Measurements from ENCODE around the gene GIPC2. TPM values are rescaled to one million over a fixed set of nuclear protein-coding genes. Genes with fewer than 3 reads are reported as not detected.

GIPC2 gene
- total RNA-seq, 4 donors from 2014 or later, result 3.0 to 12.3 (median 6.4) TPM

- DNase-seq (ENCODE audit: low spot score in 2 of 2), result no peak
- TF ChIP-seq CTCF (IDR thresholded peaks at IDR 0.05) (no peak), POLR2A (IDR thresholded peaks at IDR 0.05) (no peak)
- WGBS, 2 donors, result 91 to 93% methylated on average over 4 of the region's 4 CpGs
- H3K4me3 ChIP-seq (ENCODE audit: low read depth, poor library complexity, severe bottlenecking), result no peak overlapping the region
- intact Hi-C loops (cut with DNase I; ENCODE audit: low total_unique reads), result no loop called here
Observed at GRCh38 chr1:78155121-78155520, 109.4 kb downstream of the GIPC2 start.

DNA sequence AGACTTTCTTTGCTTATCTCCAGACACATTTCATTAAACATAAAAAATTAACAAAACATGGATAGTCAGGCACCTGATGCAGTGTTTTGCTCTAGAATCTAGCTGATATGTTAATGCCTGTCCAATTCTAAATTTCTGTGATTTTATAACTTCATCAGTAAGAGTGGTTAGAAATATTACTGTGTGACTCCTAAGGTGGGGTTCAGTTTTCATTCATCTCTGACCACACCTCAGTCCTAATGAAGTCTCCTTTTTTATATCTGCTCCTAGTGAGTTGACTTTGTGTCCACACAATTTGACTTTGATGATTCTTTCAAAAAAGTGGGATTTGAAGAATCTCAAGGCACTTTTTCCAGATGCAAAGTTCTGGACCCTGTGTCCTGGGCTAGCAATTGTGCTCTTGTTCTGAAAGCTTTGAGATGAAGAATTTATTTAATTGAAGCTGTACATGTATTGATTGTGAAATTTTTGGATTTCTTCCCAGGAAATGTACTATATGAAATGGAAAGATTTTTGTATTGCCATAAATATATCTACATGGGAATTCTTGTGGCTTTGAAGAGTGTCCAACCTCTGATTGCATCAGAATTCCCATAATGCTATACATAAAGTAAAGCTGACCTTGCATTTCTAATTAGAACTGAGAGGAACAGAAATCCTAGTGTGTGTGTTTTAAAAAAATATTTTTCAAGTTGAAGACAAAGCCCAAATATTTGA, 111.2 kb downstream of the GIPC2 start:
- DNase-seq (ENCODE audit: low spot score in 2 of 2), result no peak
- H3K4me3 ChIP-seq (ENCODE audit: low read depth, poor library complexity, severe bottlenecking), result no peak overlapping the region
- TF ChIP-seq CTCF (IDR thresholded peaks at IDR 0.05) (no peak), POLR2A (IDR thresholded peaks at IDR 0.05) (no peak)
- intact Hi-C loops (cut with DNase I; ENCODE audit: low total_unique reads), result no loop called here

DNA sequence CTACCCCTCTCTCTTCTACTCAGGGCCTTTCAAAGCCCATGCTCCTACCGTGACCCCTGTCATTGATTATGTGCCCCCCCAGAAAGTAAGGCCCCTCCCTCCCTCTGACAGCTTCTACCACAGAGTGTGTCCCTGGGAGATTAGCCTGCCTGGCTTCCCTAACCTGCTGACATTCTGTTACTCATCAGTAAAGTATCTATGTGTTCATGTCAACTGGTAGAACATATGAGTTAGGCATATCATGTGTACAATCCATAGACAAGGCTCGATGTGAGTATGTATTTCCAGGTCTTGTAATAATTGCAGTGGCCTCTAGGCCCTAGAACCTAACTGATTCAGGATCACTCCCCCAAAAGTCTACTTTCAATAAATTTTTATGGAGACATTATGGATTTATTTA, 120.0 kb downstream of the GIPC2 start:
- no peak for DNase-seq (ENCODE audit: low spot score in 2 of 2)
- no peak overlapping the region for H3K4me3 ChIP-seq (ENCODE audit: low read depth, poor library complexity, severe bottlenecking)
- TF ChIP-seq POLR2A (IDR thresholded peaks at IDR 0.05) (no peak), CTCF (IDR thresholded peaks at IDR 0.05) (no peak)
- intact Hi-C loops (cut with DNase I; ENCODE audit: low total_unique reads), result no loop called here
- 72 to 75% methylated on average over 2 of the region's 2 CpGs for WGBS, 2 donors

DNA sequence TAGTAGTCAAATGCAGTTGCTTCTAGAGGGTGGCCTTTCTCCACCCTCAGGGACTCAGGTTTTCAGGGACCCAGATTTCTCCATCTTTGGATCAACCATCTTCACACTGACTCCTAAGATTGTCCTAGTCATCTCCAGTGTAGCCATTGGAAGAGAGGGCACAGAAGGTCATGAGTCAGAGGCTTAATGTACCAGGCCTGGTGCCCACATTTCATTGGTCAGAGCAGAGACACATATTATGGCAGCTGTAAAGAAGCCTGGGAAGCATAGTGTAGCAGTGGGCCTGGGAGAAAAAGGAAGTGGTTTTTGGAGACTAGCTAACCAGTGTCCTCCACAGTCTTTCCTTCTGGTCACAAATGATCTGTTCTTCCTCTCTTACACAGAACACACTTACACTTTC, 122.5 kb downstream of the GIPC2 start:
- TF ChIP-seq CTCF (IDR thresholded peaks at IDR 0.05), result no peak
- TF ChIP-seq POLR2A (IDR thresholded peaks at IDR 0.05), result no peak
- H3K4me3 ChIP-seq (ENCODE audit: low read depth, poor library complexity, severe bottlenecking), result no peak overlapping the region
- intact Hi-C loops (cut with DNase I; ENCODE audit: low total_unique reads), result no loop called here
- no peak for DNase-seq (ENCODE audit: low spot score in 2 of 2)

- DNase-seq (ENCODE audit: low spot score in 2 of 2), result no peak
- WGBS, 2 donors, result 73 to 74% methylated on average over 2 of the region's 2 CpGs
- H3K4me3 ChIP-seq (ENCODE audit: low read depth, poor library complexity, severe bottlenecking), result no peak overlapping the region
- TF ChIP-seq CTCF (IDR thresholded peaks at IDR 0.05), result no peak
- TF ChIP-seq POLR2A (IDR thresholded peaks at IDR 0.05), result no peak
- intact Hi-C loops (cut with DNase I; ENCODE audit: low total_unique reads), result no loop called here
Observed at GRCh38 chr1:78170859-78171258, 125.1 kb downstream of the GIPC2 start.

All from lower leg skin (tissue), 4 donors.